ENCODE results near the gene ERG. TPM values are rescaled to one million over a fixed set of nuclear protein-coding genes. Genes with fewer than 3 reads are reported as not detected.

Gene ERG
- total RNA-seq, 4 donors from 2014 or later, result 10.7 to 63.7 (median 41.0) TPM

GRCh38 chr21:38402291-38402690 is 96.0 kb downstream of the ERG start:
- ATAC-seq (ENCODE audit: low FRiP score) (no peak), DNase-seq (ENCODE audit: low spot score) (no peak)
- TF ChIP-seq, protein P1, sequence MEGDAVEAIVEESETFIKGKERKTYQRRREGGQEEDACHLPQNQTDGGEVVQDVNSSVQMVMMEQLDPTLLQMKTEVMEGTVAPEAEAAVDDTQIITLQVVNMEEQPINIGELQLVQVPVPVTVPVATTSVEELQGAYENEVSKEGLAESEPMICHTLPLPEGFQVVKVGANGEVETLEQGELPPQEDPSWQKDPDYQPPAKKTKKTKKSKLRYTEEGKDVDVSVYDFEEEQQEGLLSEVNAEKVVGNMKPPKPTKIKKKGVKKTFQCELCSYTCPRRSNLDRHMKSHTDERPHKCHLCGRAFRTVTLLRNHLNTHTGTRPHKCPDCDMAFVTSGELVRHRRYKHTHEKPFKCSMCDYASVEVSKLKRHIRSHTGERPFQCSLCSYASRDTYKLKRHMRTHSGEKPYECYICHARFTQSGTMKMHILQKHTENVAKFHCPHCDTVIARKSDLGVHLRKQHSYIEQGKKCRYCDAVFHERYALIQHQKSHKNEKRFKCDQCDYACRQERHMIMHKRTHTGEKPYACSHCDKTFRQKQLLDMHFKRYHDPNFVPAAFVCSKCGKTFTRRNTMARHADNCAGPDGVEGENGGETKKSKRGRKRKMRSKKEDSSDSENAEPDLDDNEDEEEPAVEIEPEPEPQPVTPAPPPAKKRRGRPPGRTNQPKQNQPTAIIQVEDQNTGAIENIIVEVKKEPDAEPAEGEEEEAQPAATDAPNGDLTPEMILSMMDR (IDR thresholded peaks at IDR 0.05), result no peak

DNA sequence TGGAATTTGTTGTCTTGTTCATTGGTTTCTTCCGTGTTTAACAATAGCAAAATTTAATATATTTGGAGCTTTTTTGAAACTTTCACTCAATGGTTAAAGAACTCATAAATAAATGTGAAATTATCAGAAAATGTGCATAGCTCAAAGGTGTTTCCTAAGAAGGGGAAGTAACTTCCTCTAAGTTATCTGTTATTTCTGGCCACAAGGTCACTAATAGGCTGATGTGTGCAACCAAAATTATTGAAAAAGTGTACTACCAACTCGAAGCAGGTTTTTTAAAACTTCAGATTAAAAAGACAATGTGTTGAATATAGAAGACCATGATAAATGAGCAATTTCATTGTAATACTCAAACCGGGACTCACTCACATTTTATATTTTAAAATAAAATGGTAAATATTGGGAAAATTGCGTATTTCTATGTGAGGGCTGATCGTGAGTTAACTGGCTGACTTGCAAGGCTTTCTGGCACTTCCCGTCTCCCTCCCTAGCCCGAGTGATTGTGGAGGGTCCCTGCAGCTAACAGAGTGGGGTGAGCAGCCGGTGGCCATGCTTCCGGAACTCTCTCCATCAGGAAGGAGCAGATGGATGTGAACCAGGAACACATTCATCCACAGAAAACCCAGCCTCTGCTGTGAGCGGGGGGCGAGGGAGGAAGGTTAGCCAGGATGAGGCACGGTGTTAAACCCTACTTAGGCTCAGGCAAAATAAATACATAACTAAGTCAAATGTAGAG is 96.9 kb downstream of the ERG start:
- ATAC-seq (ENCODE audit: low FRiP score) (no peak), DNase-seq (ENCODE audit: low spot score) (no peak)
- TF ChIP-seq, protein P1 (IDR thresholded peaks at IDR 0.05), result no peak

- TF ChIP-seq, protein P1 (IDR thresholded peaks at IDR 0.05), result no peak
- ATAC-seq (ENCODE audit: low FRiP score) (no peak), DNase-seq (ENCODE audit: low spot score) (no peak)
Measured at GRCh38 chr21:38400195-38400919, 97.9 kb downstream of the ERG start.

- TF ChIP-seq, protein P1 (IDR thresholded peaks at IDR 0.05), result no peak
- DNase-seq (ENCODE audit: low spot score), result no peak
- ATAC-seq (ENCODE audit: low FRiP score), result no peak
Measured at GRCh38 chr21:38399103-38399502, 99.2 kb downstream of the ERG start.

DNA sequence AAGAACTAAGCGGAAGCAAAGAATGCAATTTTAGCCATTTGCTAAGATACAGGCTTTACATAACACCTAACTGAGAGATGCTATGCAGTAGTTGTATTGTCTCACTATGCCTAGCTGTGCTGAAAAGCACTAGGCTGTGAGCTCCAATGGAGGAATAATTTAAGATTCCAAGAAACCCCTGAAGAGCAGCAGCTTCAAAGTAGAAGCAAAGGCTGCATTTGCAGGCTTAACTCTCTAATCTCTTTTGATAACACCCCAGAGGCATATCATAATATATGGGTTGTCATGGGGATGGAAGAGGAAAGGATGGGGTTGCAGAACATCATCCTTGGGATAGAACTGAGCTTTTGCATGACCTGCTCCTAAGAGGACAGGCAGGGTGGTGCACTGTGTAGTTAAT is 102.0 kb downstream of the ERG start:
- ATAC-seq (ENCODE audit: low FRiP score), result no peak
- TF ChIP-seq, protein P1 (IDR thresholded peaks at IDR 0.05), result no peak
- no peak for DNase-seq (ENCODE audit: low spot score)

GRCh38 chr21:38395581-38395980 is 102.7 kb downstream of the ERG start:
- DNase-seq (ENCODE audit: low spot score) (no peak), ATAC-seq (ENCODE audit: low FRiP score) (peak; percentile 44)

More at GRCh38 chr21:38395581-38395980, 102.7 kb downstream of the ERG start:
- TF ChIP-seq, protein P1 (IDR thresholded peaks at IDR 0.05), result no peak
